GM19025 (cell line): ENCODE measurements around the gene RPUSD3.
"Not testable (repeated sequence)": the region's sequence is repeated elsewhere in the genome, so short reads cannot be mapped to it uniquely, and the experiment has no call there.

Source experiments
- ATAC-seq: cut with Tn5 transposase; IDR thresholded peaks from one replicate; pipeline ENCODE4 v1.9.1; 2021; ENCODE audit warnings: mild to moderate bottlenecking, low read depth, moderate library complexity; ENCODE audit not compliant: unreplicated experiment

RPUSD3 gene

GRCh38 chr3:9866639-9867038 lies 22.8 kb upstream of the RPUSD3 start:
- no peak for ATAC-seq

- not testable (repeated sequence) for ATAC-seq
Observed at GRCh38 chr3:9865125-9865637, 21.4 kb upstream of the RPUSD3 start.

- ATAC-seq, result no peak
Observed at GRCh38 chr3:9864200-9864927, 20.6 kb upstream of the RPUSD3 start.

- ATAC-seq, result no peak
Observed at GRCh38 chr3:9863058-9863772, 19.4 kb upstream of the RPUSD3 start.

GRCh38 chr3:9862391-9863057 lies 18.7 kb upstream of the RPUSD3 start:
- ATAC-seq, result no peak

GRCh38 chr3:9861626-9862130 lies 17.9 kb upstream of the RPUSD3 start:
- no peak for ATAC-seq

GRCh38 chr3:9861201-9861600 lies 17.4 kb upstream of the RPUSD3 start:
- ATAC-seq, result no peak

- ATAC-seq, result no peak
Observed at GRCh38 chr3:9859530-9860025, 15.8 kb upstream of the RPUSD3 start.

- ATAC-seq, result no peak
Observed at GRCh38 chr3:9855594-9855993, 11.8 kb upstream of the RPUSD3 start.

GRCh38 chr3:9854291-9854940 lies 10.6 kb upstream of the RPUSD3 start:
- ATAC-seq, result not testable (repeated sequence)

- ATAC-seq, result no peak
Observed at GRCh38 chr3:9852528-9852927, 8.7 kb upstream of the RPUSD3 start.

- ATAC-seq, result not testable (repeated sequence)
Observed at GRCh38 chr3:9851926-9852325, 8.1 kb upstream of the RPUSD3 start.

- not testable (repeated sequence) for ATAC-seq
Observed at GRCh38 chr3:9851383-9851782, 7.6 kb upstream of the RPUSD3 start.

GRCh38 chr3:9848860-9849259 lies 5.1 kb upstream of the RPUSD3 start:
- ATAC-seq, result not testable (repeated sequence)

- not testable (repeated sequence) for ATAC-seq
Observed at GRCh38 chr3:9847870-9848269, 4.1 kb upstream of the RPUSD3 start.

- ATAC-seq, result no peak
Observed at GRCh38 chr3:9846931-9847488, 3.2 kb upstream of the RPUSD3 start.

GRCh38 chr3:9846231-9846630 lies 2.4 kb upstream of the RPUSD3 start:
- ATAC-seq, result no peak

GRCh38 chr3:9841015-9841414 lies 2.8 kb downstream of the RPUSD3 start:
- no peak for ATAC-seq

GRCh38 chr3:9838856-9839255 lies 5.0 kb downstream of the RPUSD3 start:
- ATAC-seq, result no peak
